Upper lobe of right lung (tissue), 1 donor: ENCODE results near the gene CDR2L. TPM values are rescaled to one million over a fixed set of nuclear protein-coding genes. Genes with fewer than 3 reads are reported as not detected.

ENCODE experiments used
- ATAC-seq: fragments of 200-7000 bp; cut with Tn5 transposase; one replicate; pipeline ENCODE4 v1.9.1; 2020; ENCODE audit warnings: mild to moderate bottlenecking, moderate library complexity
- DNase-seq: peaks from one replicate; pipeline ENCODE4 v3.0.0-alpha.2; 2020
- H3K27ac ChIP-seq: fragments of 200-600 bp; one replicate; pipeline ENCODE4 v1.8.0; 2022
- H3K27me3 ChIP-seq: fragments of 200-600 bp; one replicate; pipeline ENCODE4 v1.8.0; 2022; ENCODE audit warnings: mild to moderate bottlenecking
- H3K36me3 ChIP-seq: fragments of 200-600 bp; one replicate; pipeline ENCODE4 v1.8.0; 2022
- H3K4me1 ChIP-seq: fragments of 200-600 bp; one replicate; pipeline ENCODE4 v1.8.0; 2022
- H3K4me3 ChIP-seq: fragments of 200-600 bp; one replicate; pipeline ENCODE4 v1.8.0; 2022; ENCODE audit warnings: mild to moderate bottlenecking
- H3K9me3 ChIP-seq: fragments of 200-600 bp; one replicate; pipeline ENCODE4 v1.8.0; 2022
- CTCF ChIP-seq: fragments of 200-600 bp; IDR thresholded peaks from one replicate; pipeline ENCODE4 v1.8.0; 2022; ENCODE audit warnings: antibody characterized with exemption
- intact Hi-C: fragments of 100-400 bp; cut with DNase I; formaldehyde crosslinking; loops from one replicate; pipeline ENCODE4 v1.11.0; 2022
- total RNA-seq: library from RNA; stranded (reverse); fragmentation: NEBNext Ultra II Directional; extraction: Animal tissue kit (Norgen Biotek cat#: 25700); gene quantifications from one replicate; pipeline ENCODE4 v1.2.1, GENCODE V29; 2021
- donor health status: DM: no; HTN: yes; CAD: no; lungs with severe emphysema.

The CDR2L gene
- total RNA-seq, 1 donor from 2014 or later = 21.8 TPM

- H3K9me3 ChIP-seq = no peaks in the 10 kb centered on the region
- intact Hi-C loops = no loop called here
- no peak overlapping the region for H3K27ac ChIP-seq
- no peaks in the 10 kb centered on the region for H3K27me3 ChIP-seq
- no peak for TF ChIP-seq CTCF
- no peak overlapping the region for H3K4me3 ChIP-seq
- H3K4me1 ChIP-seq = no peaks in the 10 kb centered on the region
- peaks cover 4% of the 10 kb centered on the region for H3K36me3 ChIP-seq
- no peak for DNase-seq
- no peak for ATAC-seq
These were observed 32.6 kb upstream of the CDR2L start for GRCh38 chr17:74954665-74955421.

- DNase-seq (no peak), ATAC-seq (no peak)
- Histone ChIP-seq H3K27me3 (no peaks in the 10 kb centered on the region), H3K9me3 (no peaks in the 10 kb centered on the region), H3K4me1 (no peaks in the 10 kb centered on the region), H3K27ac (no peak overlapping the region), H3K36me3 (peaks cover 4% of the 10 kb centered on the region), H3K4me3 (no peak overlapping the region)
- intact Hi-C loops = no loop called here
- no peak for TF ChIP-seq CTCF
These were observed 31.3 kb upstream of the CDR2L start for GRCh38 chr17:74956093-74956492.

GRCh38 chr17:74957935-74958740 is 29.3 kb upstream of the CDR2L start:
- intact Hi-C loops = no loop called here
- H3K36me3 ChIP-seq = peaks cover 4% of the 10 kb centered on the region
- TF ChIP-seq CTCF = peak; percentile 96
- DNase-seq = peak; percentile 86
- H3K4me3 ChIP-seq = no peak overlapping the region
- H3K4me1 ChIP-seq = peaks cover 4% of the 10 kb centered on the region
- ATAC-seq = peak; percentile 57
- no peaks in the 10 kb centered on the region for H3K27me3 ChIP-seq
- no peak overlapping the region for H3K27ac ChIP-seq
- no peaks in the 10 kb centered on the region for H3K9me3 ChIP-seq

GRCh38 chr17:74959826-74960515 is 27.5 kb upstream of the CDR2L start:
- H3K36me3 ChIP-seq = peaks cover 2% of the 10 kb centered on the region
- peak; percentile 9 for ATAC-seq
- no peaks in the 10 kb centered on the region for H3K27me3 ChIP-seq
- DNase-seq = no peak
- no peak overlapping the region for H3K4me3 ChIP-seq
- no peak for TF ChIP-seq CTCF
- no peaks in the 10 kb centered on the region for H3K9me3 ChIP-seq
- H3K27ac ChIP-seq = no peak overlapping the region
- intact Hi-C loops = loop anchor here (10.0 kb wide), 1 partner anchor 55 kb away; the partner anchor contains the start of gene MRPL58
- peaks cover 4% of the 10 kb centered on the region for H3K4me1 ChIP-seq

- no peak overlapping the region for H3K27ac ChIP-seq
- peak; percentile 45 for TF ChIP-seq CTCF
- ATAC-seq (peak; percentile 81), DNase-seq (peak; percentile 89)
- H3K4me3 ChIP-seq = no peak overlapping the region
- no peaks in the 10 kb centered on the region for H3K9me3 ChIP-seq
- intact Hi-C loops = loop anchor here (10.0 kb wide), 1 partner anchor 54 kb away; the partner anchor contains the start of gene MRPL58
- no peaks in the 10 kb centered on the region for H3K27me3 ChIP-seq
- H3K36me3 ChIP-seq = no peaks in the 10 kb centered on the region
- peaks cover 4% of the 10 kb centered on the region for H3K4me1 ChIP-seq
These were observed 26.7 kb upstream of the CDR2L start for GRCh38 chr17:74960570-74961342.
